NK-92 treated with Interleukin-12 subunit alpha and Interleukin-12 subunit beta, amount 100 ng/mL, for 24 hours (cell line): Measurements from ENCODE around the gene NFE2L2.
"Not testable (repeated sequence)": the region's sequence is repeated elsewhere in the genome, so short reads cannot be mapped to it uniquely, and the experiment has no call there.

ENCODE experiments used
- DNase-seq: peaks from one replicate; lab custom pipeline; 2025; lab: John Stamatoyannopoulos, UW

Gene NFE2L2

DNA sequence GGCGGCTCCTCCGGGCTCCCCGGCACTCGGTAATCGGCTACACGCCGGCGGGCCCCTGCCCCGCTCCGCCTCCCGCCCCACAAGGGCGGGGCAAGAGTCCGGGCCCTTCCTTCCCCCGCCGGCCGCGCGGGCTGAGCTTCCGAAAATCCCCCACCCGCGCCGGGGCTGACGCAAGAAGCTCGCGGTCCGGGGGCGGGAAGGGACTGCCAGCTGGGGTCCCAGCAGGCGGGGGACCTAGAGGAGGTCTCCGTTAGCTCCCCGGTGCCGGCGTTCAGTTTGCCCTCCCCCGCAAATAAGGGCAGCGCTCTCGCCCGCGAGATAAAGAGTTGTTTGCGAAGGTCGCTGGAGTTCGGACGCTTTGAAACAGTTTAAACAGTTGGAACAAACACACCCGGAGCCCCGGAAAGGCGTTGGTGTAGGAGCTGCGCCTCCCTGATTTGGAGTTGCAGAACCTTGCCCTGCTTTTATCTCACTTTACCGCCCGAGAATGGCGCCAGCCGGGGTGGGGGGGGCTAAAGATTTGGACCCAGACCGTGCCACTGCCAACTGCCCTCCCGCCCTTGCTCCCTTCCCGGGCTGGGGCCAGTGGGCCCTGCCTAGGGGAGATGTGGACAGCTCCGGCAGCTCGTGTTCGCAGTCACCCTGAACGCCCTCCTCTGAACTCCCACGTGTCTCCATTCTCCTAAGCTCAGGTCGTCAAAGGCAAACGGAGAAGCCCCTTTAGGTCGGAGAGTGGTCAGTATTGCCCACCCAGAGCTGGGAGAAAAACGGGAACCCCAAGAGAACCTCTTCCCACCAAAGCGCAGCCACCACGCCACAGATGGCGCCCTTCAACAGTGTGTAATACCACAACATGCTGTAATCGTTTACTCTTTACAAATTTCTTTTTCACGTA is at the start of gene NFE2L2:
Gene NFE2L2, minus strand, starts transcription at position 35 of the 895 bp plus-strand sequence. CDS start 151 bp downstream, outside the sequence.
- DNase-seq = peak; percentile 93

DNA sequence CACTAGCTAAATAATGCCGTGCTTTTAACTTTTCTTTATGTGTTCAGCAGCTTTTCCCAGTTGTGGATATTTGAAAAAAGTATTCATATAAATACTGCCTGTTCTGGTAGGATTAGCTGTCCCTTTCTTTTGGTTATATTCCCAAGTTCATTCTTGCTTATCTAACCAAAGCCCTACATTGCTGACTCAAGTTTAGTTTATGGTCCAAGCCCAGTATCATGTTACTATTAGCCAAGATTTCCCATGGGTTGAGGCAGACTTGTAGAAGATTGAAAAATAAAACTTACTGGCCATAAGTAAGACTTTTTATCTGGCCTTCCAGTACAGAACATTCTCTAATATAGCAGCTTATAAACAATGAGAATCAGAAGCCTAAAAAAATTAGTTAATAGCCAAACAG is 49.7 kb upstream of the NFE2L2 start:
- DNase-seq = no peak

DNA sequence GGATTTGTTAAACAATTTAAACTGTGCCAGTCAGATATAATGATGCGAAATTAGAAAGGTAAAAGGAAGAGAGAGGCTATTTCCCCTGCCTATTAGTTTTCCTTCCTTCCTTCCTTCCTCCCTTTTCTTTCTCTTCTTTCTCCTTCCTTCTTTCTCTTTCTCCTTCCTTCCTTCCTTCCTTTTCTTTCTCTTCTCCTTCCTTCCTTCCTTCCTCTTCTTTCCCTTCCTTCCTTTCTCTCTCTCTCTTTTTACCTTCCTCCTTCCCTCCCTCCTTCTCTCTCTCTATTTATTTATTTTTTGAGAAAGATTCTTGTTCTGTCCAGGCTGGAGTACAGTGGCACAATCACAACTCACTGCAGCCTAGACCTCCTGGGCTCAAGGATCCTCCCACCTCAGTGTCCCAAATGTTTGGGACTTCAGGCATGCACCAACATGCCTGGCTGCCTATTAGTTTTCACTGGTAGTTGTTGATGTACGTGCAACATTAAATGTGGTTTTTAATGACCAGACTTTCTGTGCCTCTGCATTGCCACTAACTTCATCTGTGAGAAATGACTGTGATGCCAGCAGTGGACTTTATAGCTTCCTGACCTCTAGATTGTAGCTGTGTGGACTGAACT is 48.7 kb upstream of the NFE2L2 start:
- DNase-seq = no peak

DNA sequence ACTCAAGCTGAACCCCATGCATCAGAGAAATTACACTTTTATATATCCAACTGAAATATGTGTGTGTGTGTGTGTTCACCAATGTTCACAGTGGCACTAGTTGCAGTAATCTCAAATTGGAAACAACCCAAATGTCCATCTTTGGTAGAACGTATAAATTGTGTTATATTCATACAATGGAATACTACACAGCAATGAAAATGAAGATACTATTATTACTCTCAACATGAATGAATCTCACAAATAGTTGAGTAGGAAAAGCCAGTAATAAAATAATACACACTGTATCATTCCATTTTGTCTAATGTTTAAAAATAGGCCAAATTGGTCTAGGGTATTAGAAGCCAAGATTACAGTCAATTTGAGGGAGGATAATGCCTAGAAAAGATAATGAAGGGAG is 48.0 kb upstream of the NFE2L2 start:
- DNase-seq = no peak

DNA sequence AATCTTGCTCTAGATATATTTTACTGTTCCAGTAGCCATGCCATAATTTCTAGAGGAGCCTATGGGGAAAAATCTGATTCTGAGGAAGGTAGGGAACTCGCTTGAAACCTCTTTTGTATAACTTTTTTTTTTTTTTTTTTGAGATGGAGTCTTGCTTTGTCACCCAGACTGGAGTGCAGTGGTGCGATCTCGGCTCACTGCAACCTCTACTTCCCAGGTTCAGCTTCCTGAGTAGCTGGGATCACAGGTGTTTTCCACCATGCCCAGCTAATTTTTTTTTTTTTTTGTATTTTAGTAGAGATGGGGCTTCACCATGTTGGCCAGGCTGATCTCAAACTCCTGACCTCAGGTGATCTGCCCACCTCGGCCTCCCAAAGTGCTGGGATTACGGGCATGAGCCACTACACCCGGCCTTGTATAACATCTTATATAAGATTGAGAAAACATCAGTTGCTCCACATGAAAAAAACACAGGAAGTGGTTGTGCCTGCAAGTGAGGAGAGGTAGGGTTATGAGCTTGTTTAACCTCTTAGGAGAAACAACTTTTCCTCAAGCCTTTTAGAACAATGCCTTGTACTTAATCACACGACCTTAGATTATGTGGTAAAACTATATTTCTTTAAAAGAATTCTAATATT is 45.3 kb upstream of the NFE2L2 start:
- DNase-seq = not testable (repeated sequence)

DNA sequence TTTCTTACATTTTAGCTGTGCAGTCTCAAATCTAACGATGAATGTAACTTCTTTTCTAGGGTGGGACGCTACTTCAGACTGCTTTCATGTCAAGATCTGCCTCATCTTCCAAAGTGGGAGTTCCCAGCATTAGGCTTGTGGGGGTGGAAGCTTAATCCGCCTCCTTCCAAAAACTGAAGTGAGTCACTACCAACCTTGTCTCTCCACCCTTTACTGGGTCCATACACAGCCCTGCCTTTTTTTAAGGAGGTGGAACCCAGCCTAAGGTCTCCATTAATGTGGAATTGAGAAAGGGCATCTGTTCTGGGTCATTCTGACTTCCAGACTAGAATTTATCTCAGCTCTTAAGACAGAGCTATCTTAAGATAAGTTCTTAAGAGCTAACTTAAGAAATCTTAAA is 42.0 kb upstream of the NFE2L2 start:
- DNase-seq = no peak

DNA sequence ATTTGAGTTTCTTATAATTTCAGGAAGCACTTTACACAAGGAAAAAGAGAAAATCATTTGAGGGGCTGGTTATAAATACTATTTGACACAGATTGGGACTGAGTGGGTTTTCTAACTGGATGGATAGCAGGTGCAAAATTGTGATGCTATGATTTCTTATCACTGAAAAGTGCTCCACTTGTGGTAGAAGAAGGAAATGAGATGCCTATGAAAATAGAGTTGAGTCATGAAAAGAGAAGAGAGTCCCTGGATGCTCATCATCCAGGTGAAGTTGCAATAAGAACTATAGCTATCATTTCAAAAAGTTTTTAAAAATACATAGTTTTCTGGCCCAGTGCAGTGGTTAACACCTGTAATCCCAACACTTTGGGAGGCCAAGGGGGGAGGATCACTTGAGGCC is 39.4 kb upstream of the NFE2L2 start:
- DNase-seq = no peak

DNA sequence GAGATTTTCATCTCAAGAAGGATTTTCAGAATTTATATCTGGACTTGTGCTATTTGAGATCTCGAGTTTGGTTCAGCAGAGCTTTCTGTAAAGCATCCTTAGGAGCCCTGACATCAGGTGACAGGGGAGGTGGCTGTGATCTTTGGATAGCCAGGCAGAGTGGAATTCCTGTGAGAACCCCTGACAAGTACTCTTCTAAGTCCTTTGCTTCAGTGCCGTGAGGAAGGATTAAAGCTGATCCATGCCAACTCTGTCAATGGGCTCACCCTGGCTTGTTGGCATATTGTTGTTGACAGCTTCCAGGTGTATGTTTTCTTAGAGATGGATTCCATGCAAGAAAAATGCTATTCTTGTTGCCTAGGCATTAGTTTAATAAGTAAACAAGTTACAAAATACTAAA is 38.0 kb upstream of the NFE2L2 start:
- no peak for DNase-seq

DNA sequence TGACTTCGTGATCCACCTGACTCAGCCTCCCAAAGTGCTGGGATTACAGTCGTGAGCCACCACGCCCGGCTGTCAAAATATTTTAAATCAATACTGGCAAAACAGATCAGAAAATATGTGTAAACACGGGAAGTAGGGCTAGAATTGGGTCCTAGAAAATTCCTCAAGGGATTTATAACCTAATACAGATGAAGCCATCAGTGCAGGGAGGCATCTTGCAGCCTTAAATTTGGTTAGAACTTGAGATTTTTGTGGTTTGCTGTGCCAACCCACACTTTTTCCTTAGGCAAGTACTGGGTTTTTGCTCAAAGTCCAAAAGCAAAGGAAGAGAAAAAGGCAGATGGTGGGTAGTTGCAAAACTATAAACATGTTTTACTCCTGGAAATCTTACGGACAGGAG is 33.7 kb upstream of the NFE2L2 start:
- DNase-seq = no peak

DNA sequence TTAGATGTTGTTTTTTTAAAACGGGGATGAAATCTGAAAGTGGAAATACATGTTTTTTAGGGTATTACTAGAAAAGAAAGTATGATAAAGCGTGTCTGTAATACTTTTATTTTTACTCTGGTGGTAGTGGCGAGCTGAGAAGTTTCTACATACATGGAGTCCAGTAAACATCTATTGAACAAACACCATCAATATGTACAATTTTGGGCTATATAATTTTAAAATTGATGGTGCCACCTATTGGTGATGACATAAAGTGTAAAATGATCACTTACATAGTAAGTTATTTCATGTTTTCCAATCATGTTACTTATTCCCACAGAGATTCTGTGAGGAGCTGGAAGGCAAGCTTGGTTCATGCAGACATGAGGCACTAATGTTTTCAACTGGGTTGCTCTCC is 31.5 kb upstream of the NFE2L2 start:
- no peak for DNase-seq

DNA sequence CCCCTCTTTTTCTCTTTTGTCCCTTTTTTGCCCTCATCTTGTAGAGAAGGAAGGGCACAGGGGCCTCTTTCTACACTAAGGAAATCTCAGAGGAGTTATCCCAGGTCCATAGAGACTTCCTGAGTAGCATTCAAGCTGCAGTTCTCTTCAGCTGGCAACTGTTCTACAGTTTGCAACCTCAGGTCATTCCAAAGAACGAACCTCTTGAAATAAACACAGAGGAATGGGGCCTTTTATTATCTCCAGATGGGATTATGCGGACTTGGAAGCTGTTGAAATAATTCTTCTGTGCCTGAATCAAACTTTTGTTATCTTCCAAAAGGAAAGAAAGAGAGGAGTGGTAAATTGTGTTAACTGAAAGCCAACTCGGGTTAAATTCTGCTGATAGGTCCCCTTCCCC is 31.0 kb upstream of the NFE2L2 start:
- no peak for DNase-seq

DNA sequence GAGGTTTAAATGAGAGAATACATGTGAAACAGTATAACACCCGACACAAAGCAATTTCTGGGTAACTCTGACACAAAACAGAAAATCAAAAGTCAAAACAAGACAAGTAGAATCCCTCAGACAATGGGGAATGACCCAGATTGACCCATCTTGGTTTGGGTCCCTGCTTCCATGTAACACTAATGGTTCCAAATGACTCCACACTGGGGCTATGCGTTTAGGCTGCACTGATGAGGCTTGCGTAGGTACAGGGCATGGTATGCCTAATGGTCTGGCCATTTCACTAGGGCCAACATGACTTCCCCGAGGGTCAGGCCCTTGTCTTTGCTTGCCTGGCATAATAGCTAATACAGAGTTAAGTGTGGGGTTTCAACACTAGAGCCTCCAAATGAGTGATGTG is 27.2 kb upstream of the NFE2L2 start:
- DNase-seq = no peak

DNA sequence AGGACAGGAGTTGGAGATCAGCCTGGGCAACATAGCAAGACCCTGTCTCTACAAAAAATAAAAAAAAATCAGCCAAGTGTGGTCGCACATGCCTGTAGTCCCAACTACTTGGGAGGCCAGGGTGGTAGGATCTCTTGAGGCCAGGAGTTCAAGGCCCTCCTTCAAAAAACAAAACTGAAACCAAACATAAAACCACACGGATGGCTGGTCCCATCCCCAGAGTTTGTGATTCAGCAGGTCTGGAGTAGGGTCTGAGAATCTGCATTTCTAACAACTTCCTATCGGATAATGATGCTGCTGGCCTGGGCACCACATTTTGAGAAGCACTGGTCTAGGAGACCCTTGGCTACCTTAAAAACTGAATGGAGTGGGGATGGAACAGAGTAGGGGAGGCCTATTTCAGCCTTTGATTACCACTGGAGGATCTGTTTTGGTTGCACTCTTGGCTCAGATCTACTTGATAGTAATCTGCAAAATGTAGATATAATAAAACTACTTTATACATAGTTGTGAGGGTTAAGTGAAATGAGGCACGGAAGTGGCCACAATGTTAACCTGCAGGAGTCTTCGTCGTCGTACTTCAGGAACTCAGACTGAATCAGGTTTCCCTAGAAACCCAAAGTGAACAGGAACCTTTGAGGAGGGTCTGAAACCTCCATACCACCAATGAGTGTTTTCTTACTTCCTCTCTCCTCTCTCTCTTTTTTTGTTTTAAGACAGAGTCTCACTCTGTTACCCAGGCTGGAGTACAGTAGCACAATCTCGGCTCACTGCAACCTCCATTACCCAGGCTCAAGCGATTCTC is 25.5 kb upstream of the NFE2L2 start:
- no peak for DNase-seq

DNA sequence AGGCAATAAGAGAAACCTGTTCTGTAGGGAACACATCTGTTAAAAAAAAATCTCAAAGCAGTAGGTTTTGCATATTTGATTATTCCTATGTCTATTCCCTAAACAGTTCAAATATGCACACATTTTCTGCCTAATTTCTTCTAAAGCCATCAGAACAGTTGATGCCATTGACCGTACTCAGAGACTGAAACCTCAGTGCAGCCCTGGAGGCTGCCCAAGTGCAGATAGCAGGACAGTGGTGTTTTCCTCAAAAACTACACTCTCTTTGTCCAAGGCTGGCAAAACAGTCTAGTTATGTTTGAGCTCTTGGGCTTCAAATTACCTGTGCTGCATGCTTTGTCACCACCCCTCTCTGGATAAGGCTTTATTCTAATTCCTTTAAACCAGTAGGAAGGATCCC is 23.3 kb upstream of the NFE2L2 start:
- DNase-seq = no peak

DNA sequence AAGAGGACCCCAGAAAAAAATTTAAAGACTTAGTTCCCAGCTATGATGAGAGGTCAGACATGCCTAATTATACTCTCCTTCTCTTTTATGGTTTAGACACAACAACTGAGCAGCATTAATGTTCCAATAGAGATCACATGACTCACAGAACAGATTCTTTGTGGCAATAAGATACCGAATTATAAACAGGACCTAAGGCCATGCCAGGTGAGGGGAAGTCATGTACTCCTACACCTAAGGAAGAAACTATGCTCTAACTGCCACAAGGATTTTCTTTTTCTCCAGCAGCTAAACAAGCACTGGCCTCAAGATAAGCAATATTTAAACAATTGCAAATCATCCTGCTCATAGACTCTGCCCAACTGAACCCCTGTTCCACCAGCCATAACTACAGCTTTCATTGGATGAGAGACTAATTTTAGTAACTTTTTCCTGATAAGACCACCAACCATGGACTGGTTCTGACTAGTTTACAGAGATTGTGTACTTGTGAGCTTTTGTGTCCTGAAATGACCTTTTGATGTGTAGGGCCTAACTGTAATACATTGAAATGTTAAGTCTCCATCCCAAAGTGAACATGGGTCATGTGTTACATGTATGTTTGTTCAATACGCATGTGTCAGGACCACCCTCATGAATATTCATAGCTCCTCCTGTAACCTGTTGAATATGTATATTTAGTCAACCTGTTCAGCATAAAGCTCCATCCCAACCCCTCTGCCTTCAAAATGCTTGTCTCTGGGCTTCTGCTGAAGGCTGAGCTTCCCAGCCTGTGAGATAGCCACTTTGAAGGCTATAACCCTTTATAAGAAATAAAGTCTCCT is 21.6 kb upstream of the NFE2L2 start:
- DNase-seq = no peak

DNA sequence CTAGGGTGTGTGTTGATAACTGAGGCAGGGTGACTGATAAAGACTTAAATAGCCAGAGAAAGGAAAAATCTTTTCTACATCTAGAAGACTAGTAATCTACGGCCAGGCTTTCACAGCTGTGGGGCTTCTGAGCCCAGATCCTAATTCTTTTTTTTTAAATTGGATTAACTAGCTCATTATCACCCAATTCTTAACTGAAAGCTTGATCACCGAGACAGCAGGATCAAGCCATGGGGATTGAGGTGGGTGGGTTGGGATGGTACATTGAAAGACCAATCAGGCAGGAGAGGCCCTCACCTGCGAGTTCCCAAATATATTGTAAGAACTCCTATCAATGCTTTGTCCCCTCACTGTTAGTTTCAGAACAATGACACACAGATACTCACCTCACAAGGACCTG is 20.0 kb upstream of the NFE2L2 start:
- DNase-seq = no peak

DNA sequence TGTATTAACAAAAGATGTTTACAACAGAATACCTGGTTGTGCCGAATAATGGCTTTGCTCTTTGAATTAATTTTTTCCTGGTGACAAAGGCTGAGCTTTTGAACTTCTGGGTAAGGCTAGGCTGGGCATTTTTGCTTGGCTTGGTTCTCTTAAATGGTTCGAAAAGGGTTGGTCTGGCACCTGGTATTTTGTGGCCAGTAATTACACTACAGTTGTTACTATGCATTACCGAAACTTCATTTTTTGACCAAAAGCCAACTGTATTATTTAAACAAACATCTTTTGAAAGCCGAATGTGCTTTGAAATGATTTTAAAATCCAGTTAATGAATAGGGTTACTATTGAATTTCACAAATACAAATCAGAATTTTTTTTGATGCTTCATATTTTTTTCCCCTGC is 19.4 kb upstream of the NFE2L2 start:
- DNase-seq = no peak

DNA sequence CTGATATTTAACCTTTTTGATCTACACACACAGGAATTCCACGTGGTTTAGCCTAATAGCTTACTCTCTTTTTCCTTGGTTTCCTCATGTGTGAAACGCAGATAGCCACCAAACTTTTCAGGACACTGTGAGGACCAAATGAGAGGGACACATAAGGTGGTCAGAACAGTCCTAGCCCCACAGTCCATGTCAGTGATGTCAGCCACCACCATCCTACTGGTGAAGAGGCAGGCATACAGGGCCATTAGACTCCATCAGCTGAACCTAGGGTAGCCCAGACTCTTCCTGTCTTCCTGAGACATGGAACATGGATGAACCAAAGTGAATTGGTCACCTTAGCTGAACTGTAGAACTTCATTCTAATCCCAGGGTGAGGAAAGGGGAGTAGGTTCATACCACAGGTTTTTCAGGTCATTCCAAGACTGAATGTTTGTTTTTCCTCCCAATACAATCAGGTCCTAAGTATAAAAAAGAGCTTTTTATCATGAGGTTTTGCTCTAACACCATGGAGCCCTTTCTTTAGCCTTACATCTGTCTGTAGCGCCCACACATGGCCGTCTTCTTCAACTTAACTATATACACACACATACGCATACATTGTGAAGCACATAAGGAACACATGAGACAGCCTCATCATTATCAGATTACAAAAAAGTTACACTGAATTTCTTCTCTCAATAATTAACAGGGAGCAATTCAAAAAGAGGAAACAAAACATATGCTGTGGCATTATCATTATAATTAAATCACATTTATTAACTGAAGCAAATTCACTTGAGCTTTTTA is 18.5 kb upstream of the NFE2L2 start:
- no peak for DNase-seq

DNA sequence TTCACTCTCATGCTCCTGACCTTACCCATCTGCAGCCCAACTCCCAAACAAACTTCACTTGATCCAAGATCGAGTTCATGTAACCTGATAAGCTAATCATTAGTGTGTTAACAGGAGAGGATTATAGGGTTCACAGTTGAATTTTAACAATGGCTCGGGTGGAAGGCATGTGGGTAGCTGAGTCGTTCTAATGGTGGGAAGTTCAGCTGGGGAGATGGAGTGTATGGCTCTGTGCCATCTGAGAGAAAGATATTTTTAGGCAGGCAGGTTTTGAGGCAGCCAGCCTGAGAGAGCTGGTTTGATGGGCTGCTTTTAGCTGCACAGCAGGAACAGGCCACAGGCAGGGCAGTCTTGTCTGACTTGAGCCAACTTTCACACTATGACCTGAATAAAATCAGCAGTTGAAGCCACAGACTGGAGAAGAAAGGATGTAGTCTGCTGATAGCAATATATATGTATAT is 17.7 kb upstream of the NFE2L2 start:
- DNase-seq = no peak

DNA sequence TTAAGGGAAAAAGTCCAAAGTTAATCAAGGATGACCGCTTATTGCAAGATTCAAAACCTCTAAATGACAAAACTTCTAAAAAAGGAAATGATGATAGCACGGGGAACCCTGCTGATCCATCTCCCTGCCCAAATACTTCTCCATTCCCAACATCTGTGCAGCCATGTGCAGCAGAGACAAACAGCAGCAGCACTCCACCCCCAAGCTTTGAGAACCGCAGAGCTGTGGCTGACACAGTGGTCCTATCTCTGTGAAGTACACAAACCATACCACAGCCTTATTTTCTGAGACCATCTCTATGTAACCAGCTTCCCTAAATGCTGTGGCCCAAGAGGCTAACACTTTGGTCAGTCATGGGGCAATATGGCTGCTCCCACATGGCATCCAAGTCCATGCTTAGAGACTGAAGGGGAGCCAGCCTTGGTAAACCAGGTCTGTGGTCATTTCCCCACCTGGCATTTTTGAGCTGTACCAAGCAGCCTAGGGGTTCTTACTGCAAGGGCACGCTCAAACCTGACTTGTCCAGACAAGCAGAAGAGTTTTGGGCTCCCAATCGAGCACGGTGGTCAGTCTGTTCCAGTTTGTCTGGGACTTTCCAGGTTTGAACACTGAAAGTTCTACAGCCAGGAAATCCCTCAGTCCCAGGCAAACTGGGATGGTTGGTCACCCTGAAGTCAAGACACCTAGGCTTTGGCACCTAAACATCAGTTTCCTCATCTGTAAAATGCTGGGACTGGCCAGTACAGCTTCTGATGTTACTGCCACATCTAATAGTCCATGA is 17.1 kb upstream of the NFE2L2 start:
- DNase-seq = no peak
